HG03135 (cell line): ENCODE results near the gene MECP2.

Source experiments
- ATAC-seq: cut with Tn5 transposase; IDR thresholded peaks from one replicate; pipeline ENCODE4 v1.9.1; 2021; ENCODE audit warnings: mild to moderate bottlenecking, moderate library complexity; ENCODE audit not compliant: unreplicated experiment

Gene MECP2

GRCh38 chrX:154064637-154065435, 32.7 kb downstream of the MECP2 start:
- no peak for ATAC-seq

- no peak for ATAC-seq
Observed at GRCh38 chrX:154063234-154063633, 34.3 kb downstream of the MECP2 start.

GRCh38 chrX:154061801-154062200, 35.7 kb downstream of the MECP2 start:
- ATAC-seq = no peak

GRCh38 chrX:154059729-154060245, 37.7 kb downstream of the MECP2 start:
- ATAC-seq = no peak

- ATAC-seq = no peak
Observed at GRCh38 chrX:154059231-154059630, 38.3 kb downstream of the MECP2 start.

- no peak for ATAC-seq
Observed at GRCh38 chrX:154058214-154058997, 39.1 kb downstream of the MECP2 start.

GRCh38 chrX:154057791-154058190, 39.7 kb downstream of the MECP2 start:
- ATAC-seq = no peak

- ATAC-seq = no peak
Observed at GRCh38 chrX:154056770-154057241, 40.7 kb downstream of the MECP2 start.

- ATAC-seq = no peak
Observed at GRCh38 chrX:154051201-154051810, 46.2 kb downstream of the MECP2 start.

GRCh38 chrX:154050113-154050495, 47.4 kb downstream of the MECP2 start:
- ATAC-seq = no peak

- ATAC-seq = no peak
Observed at GRCh38 chrX:154049209-154050112, 48.1 kb downstream of the MECP2 start.

GRCh38 chrX:154048398-154048797, 49.1 kb downstream of the MECP2 start:
- ATAC-seq = no peak

- no peak for ATAC-seq
Observed at GRCh38 chrX:154046940-154047610, 50.4 kb downstream of the MECP2 start.

- no peak for ATAC-seq
Observed at GRCh38 chrX:154046031-154046781, 51.3 kb downstream of the MECP2 start.

GRCh38 chrX:154044091-154044490, 53.4 kb downstream of the MECP2 start:
- ATAC-seq = no peak

GRCh38 chrX:154043003-154043763, 54.3 kb downstream of the MECP2 start:
- ATAC-seq = no peak

- no peak for ATAC-seq
Observed at GRCh38 chrX:154040863-154041262, 56.7 kb downstream of the MECP2 start.

GRCh38 chrX:154040307-154040756, 57.2 kb downstream of the MECP2 start:
- no peak for ATAC-seq
